ENCODE measurements around the gene RPH3AL. TPM values are rescaled to one million over a fixed set of nuclear protein-coding genes. Genes with fewer than 3 reads are reported as not detected.

RPH3AL gene
- polyA plus RNA-seq, 1 donor from 2014 or later = 0.87 TPM

- TF ChIP-seq SMC3 (conservative IDR thresholded peaks at IDR 0.05; ENCODE audit: poor library complexity) (no peak), EZH2 (IDR thresholded peaks at IDR 0.05; ENCODE audit: borderline replicate concordance, insufficient read depth, low read length, poor library complexity, severe bottlenecking) (no peak), EP300 (conservative IDR thresholded peaks at IDR 0.05; ENCODE audit: poor library complexity, severe bottlenecking) (no peak), RAD21 (conservative IDR thresholded peaks at IDR 0.05) (no peak), TAF1 (IDR thresholded peaks at IDR 0.05; ENCODE audit: low read depth) (no peak), REST (IDR thresholded peaks at IDR 0.05; ENCODE audit: borderline replicate concordance) (no peak)
- TF ChIP-seq, protein P1, sequence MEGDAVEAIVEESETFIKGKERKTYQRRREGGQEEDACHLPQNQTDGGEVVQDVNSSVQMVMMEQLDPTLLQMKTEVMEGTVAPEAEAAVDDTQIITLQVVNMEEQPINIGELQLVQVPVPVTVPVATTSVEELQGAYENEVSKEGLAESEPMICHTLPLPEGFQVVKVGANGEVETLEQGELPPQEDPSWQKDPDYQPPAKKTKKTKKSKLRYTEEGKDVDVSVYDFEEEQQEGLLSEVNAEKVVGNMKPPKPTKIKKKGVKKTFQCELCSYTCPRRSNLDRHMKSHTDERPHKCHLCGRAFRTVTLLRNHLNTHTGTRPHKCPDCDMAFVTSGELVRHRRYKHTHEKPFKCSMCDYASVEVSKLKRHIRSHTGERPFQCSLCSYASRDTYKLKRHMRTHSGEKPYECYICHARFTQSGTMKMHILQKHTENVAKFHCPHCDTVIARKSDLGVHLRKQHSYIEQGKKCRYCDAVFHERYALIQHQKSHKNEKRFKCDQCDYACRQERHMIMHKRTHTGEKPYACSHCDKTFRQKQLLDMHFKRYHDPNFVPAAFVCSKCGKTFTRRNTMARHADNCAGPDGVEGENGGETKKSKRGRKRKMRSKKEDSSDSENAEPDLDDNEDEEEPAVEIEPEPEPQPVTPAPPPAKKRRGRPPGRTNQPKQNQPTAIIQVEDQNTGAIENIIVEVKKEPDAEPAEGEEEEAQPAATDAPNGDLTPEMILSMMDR (IDR thresholded peaks at IDR 0.05; ENCODE audit: poor library complexity, severe bottlenecking) = no peak
- Histone ChIP-seq H2AFZ (ENCODE audit: low read depth, low read length) (no peak overlapping the region), H3F3A (ENCODE audit: insufficient read depth, low read length, poor library complexity, severe bottlenecking) (no peaks in the 10 kb centered on the region), H3K36me3 (ENCODE audit: insufficient read depth, low read length) (no peaks in the 10 kb centered on the region), H3K27ac (ENCODE audit: low read length) (no peak overlapping the region), H4K20me1 (ENCODE audit: insufficient read depth) (no peaks in the 10 kb centered on the region), H3K4me2 (ENCODE audit: low read length) (no peak overlapping the region), H3K9ac (ENCODE audit: low read length) (no peak overlapping the region), H3K9me3 (ENCODE audit: low read length) (no peaks in the 10 kb centered on the region), H3K9me2 (ENCODE audit: insufficient read depth, low read length) (no peaks in the 10 kb centered on the region), H3K79me2 (replicated peaks; ENCODE audit: insufficient read depth, low read length) (no peaks in the 10 kb centered on the region), H3K27me3 (ENCODE audit: insufficient read depth, low read depth, low read length) (no peaks in the 10 kb centered on the region), H3K4me3 (ENCODE audit: low read length) (no peak overlapping the region)
These were observed 71.7 kb downstream of the RPH3AL start for GRCh38 chr17:280901-281300.

- Histone ChIP-seq H3K9me2 (ENCODE audit: insufficient read depth, low read length) (no peaks in the 10 kb centered on the region), H2AFZ (ENCODE audit: low read depth, low read length) (no peak overlapping the region), H3K9me3 (ENCODE audit: low read length) (no peaks in the 10 kb centered on the region), H3K79me2 (replicated peaks; ENCODE audit: insufficient read depth, low read length) (no peaks in the 10 kb centered on the region), H3K36me3 (ENCODE audit: insufficient read depth, low read length) (no peaks in the 10 kb centered on the region), H3K27me3 (ENCODE audit: insufficient read depth, low read depth, low read length) (no peaks in the 10 kb centered on the region), H3K27ac (ENCODE audit: low read length) (no peak overlapping the region), H3F3A (ENCODE audit: insufficient read depth, low read length, poor library complexity, severe bottlenecking) (no peaks in the 10 kb centered on the region), H3K4me2 (ENCODE audit: low read length) (no peak overlapping the region), H3K4me3 (ENCODE audit: low read length) (no peak overlapping the region), H3K9ac (ENCODE audit: low read length) (no peak overlapping the region), H4K20me1 (ENCODE audit: insufficient read depth) (no peaks in the 10 kb centered on the region)
- TF ChIP-seq SMC3 (conservative IDR thresholded peaks at IDR 0.05; ENCODE audit: poor library complexity) = no peak
- TF ChIP-seq TAF1 (IDR thresholded peaks at IDR 0.05; ENCODE audit: low read depth) = no peak
- TF ChIP-seq, protein P1 (IDR thresholded peaks at IDR 0.05; ENCODE audit: poor library complexity, severe bottlenecking) = no peak
- TF ChIP-seq POLR2AphosphoS5 (IDR thresholded peaks at IDR 0.05) = no peak
- TF ChIP-seq REST (IDR thresholded peaks at IDR 0.05; ENCODE audit: borderline replicate concordance) = no peak
- TF ChIP-seq EP300 (conservative IDR thresholded peaks at IDR 0.05; ENCODE audit: poor library complexity, severe bottlenecking) = no peak
- no peak for TF ChIP-seq MXI1 (conservative IDR thresholded peaks at IDR 0.05; ENCODE audit: poor library complexity, severe bottlenecking)
- TF ChIP-seq RAD21 (conservative IDR thresholded peaks at IDR 0.05) = no peak
- no peak for TF ChIP-seq EZH2 (IDR thresholded peaks at IDR 0.05; ENCODE audit: borderline replicate concordance, insufficient read depth, low read length, poor library complexity, severe bottlenecking)
These were observed 72.4 kb downstream of the RPH3AL start for GRCh38 chr17:280216-280615.

All from neural cell (in vitro differentiated cells).